ENCODE data around the gene FGF18. TPM values are rescaled to one million over a fixed set of nuclear protein-coding genes. Genes with fewer than 3 reads are reported as not detected.
A peak's percentile ranks its signal among the peaks of the same experiment; 100 is the strongest.

FGF18 gene
- total RNA-seq, 1 donor from 2014 or later, result 1.2 TPM

DNA sequence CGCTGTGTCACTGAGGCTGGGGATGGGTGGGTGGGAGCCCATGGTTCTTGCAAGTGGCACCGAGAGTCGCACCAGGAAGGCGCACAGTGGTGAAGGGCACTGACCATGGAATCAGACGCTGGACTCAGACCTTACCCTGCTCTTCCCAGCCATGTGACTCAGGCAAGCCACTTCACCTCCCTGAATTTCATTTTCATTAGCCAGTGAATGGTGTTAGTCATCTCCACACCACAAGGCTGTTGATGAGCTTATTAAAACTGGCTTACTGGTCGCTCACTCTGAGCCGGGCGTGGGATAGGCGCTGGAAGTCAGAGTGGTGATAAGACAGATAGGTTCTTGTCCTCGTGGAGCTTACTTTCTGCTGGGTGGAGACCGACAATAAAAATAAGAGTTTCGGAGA, 25.1 kb downstream of the FGF18 start:
- FAIRE-seq, result no peak
- peaks cover 11% of the 10 kb centered on the region for H3K4me1 Mint-ChIP-seq (ENCODE audit: low read depth, unreplicated experiment)
- no peak overlapping the region for H2AFZ ChIP-seq (ENCODE audit: low read depth, low read length)
- H3K27me3 ChIP-seq (ENCODE audit: insufficient read depth, low read length), result no peaks in the 10 kb centered on the region
- no peak overlapping the region for H3K4me3 Mint-ChIP-seq (ENCODE audit: unreplicated experiment)
- no peaks in the 10 kb centered on the region for H3K9me3 Mint-ChIP-seq (ENCODE audit: unreplicated experiment)
- no peaks in the 10 kb centered on the region for H4K20me1 ChIP-seq (ENCODE audit: insufficient read depth, low read length)
- DNase-seq (ENCODE audit: low read depth), result peak; percentile 83
- H3K9me3 ChIP-seq (ENCODE audit: insufficient read depth, low read depth, low read length), result no peaks in the 10 kb centered on the region
- H3K36me3 ChIP-seq (ENCODE audit: insufficient read depth, low read length), result no peaks in the 10 kb centered on the region
- H3K4me2 ChIP-seq (ENCODE audit: low read length), result no peak overlapping the region
- no peak overlapping the region for H3K9ac ChIP-seq (ENCODE audit: low read length)
- H3K79me2 ChIP-seq (ENCODE audit: insufficient read depth, low read length), result no peaks in the 10 kb centered on the region
- no peak overlapping the region for H3K4me3 ChIP-seq (ENCODE audit: insufficient read depth, low read depth, low read length)
- H3K27me3 Mint-ChIP-seq (ENCODE audit: low read depth, unreplicated experiment), result peaks cover 24% of the 10 kb centered on the region
- peaks cover 10% of the 10 kb centered on the region for H3K4me1 ChIP-seq (ENCODE audit: insufficient read depth, low read length)
- TF ChIP-seq, protein P1, sequence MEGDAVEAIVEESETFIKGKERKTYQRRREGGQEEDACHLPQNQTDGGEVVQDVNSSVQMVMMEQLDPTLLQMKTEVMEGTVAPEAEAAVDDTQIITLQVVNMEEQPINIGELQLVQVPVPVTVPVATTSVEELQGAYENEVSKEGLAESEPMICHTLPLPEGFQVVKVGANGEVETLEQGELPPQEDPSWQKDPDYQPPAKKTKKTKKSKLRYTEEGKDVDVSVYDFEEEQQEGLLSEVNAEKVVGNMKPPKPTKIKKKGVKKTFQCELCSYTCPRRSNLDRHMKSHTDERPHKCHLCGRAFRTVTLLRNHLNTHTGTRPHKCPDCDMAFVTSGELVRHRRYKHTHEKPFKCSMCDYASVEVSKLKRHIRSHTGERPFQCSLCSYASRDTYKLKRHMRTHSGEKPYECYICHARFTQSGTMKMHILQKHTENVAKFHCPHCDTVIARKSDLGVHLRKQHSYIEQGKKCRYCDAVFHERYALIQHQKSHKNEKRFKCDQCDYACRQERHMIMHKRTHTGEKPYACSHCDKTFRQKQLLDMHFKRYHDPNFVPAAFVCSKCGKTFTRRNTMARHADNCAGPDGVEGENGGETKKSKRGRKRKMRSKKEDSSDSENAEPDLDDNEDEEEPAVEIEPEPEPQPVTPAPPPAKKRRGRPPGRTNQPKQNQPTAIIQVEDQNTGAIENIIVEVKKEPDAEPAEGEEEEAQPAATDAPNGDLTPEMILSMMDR (IDR thresholded peaks at IDR 0.05; ENCODE audit: insufficient read depth, low read depth, low read length), result no peak
- no peak for TF ChIP-seq EZH2 (IDR thresholded peaks at IDR 0.05; ENCODE audit: insufficient read depth, low read length)
- peak overlapping the region; percentile 71 for H3K27ac Mint-ChIP-seq (ENCODE audit: unreplicated experiment)
- peaks cover 18% of the 10 kb centered on the region for H3K36me3 Mint-ChIP-seq (ENCODE audit: low read depth, unreplicated experiment)
- H3K27ac ChIP-seq (ENCODE audit: low read depth, low read length), result no peak overlapping the region

DNA sequence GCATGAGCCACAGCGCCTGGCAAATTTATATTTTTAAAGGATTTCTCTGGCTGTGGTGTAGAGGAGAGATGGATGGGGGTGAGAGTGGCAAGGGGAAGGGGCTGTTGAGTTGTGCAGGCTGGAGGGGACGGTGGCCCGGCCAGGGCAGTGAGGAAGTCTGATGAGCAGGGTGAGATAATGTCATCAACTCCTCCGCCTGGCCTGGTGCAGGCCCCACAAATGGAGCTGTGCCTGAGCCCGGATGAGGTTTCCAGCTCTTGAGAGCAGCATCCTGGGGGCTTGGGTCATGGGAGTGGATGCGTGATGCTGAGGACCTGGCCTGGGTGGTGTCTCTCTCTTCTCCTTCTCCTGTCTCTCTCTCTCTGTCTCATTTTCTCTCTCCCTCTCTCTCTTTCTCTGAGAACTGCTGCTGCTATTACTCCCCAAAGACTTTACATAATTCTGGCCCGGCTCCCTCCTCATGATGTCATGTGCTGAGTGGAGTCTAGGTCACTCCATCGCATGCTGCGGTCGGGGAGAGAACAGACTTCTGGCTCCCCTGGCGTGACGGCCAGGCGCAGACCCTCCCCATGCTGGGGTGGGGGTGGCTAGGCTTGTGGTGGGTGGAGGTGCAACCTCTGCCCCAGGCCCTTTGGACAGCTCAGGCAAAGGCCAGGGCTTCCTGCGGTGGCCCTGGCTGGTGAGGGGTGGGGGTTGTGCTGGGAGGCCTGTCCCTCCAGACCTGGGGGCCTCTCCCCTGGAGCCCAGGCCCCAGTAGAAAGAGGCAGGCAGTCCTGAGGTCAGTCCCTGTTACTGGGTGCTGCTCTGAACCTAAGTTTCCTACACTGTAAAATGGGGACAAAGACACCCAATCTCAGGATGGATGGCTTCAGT, 26.4 kb downstream of the FGF18 start:
- Histone ChIP-seq H3K4me3 (ENCODE audit: insufficient read depth, low read depth, low read length) (no peak overlapping the region), H4K20me1 (ENCODE audit: insufficient read depth, low read length) (no peaks in the 10 kb centered on the region), H3K27ac (ENCODE audit: low read depth, low read length) (no peak overlapping the region), H3K9ac (ENCODE audit: low read length) (no peak overlapping the region), H3K27me3 (ENCODE audit: insufficient read depth, low read length) (no peaks in the 10 kb centered on the region), H3K4me2 (ENCODE audit: low read length) (peak overlapping the region; percentile 9), H3K79me2 (ENCODE audit: insufficient read depth, low read length) (no peaks in the 10 kb centered on the region), H3K36me3 (ENCODE audit: insufficient read depth, low read length) (no peaks in the 10 kb centered on the region), H3K4me1 (ENCODE audit: insufficient read depth, low read length) (peaks cover 15% of the 10 kb centered on the region), H3K9me3 (ENCODE audit: insufficient read depth, low read depth, low read length) (no peaks in the 10 kb centered on the region), H2AFZ (ENCODE audit: low read depth, low read length) (peak overlapping the region; percentile 20)
- Mint-ChIP-seq H3K27ac (ENCODE audit: unreplicated experiment) (no peak overlapping the region), H3K36me3 (ENCODE audit: low read depth, unreplicated experiment) (peaks cover 16% of the 10 kb centered on the region), H3K27me3 (ENCODE audit: low read depth, unreplicated experiment) (peaks cover 24% of the 10 kb centered on the region), H3K4me1 (ENCODE audit: low read depth, unreplicated experiment) (peaks cover 11% of the 10 kb centered on the region), H3K4me3 (ENCODE audit: unreplicated experiment) (peak overlapping the region; percentile 8), H3K9me3 (ENCODE audit: unreplicated experiment) (no peaks in the 10 kb centered on the region)
- FAIRE-seq (no peak), DNase-seq (ENCODE audit: low read depth) (peak; percentile 81)
- TF ChIP-seq EZH2 (IDR thresholded peaks at IDR 0.05; ENCODE audit: insufficient read depth, low read length), result no peak

DNA sequence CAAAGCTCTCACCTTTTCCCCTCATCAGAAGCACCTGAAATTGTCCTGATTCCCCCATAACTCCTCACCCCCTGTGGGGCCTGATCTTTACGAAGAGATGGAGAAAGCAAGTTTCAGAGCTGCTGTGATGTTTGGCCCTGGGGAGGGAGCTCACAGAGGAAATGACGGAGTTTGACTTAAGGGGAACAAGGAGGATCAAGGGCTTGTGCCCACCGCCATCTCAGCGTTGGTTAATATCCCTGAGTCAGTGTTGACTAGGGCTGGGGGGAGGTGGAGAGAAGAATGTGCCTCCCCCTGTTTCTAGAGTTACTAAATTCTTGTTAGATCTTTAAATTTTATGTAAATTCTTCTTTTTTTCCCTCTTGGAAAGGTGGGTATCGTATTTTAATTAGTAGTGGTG, 27.8 kb downstream of the FGF18 start:
- no peak overlapping the region for H3K27ac Mint-ChIP-seq (ENCODE audit: unreplicated experiment)
- Histone ChIP-seq H4K20me1 (ENCODE audit: insufficient read depth, low read length) (no peaks in the 10 kb centered on the region), H3K9ac (ENCODE audit: low read length) (no peak overlapping the region), H2AFZ (ENCODE audit: low read depth, low read length) (no peak overlapping the region), H3K79me2 (ENCODE audit: insufficient read depth, low read length) (no peaks in the 10 kb centered on the region), H3K4me3 (ENCODE audit: insufficient read depth, low read depth, low read length) (no peak overlapping the region), H3K27me3 (ENCODE audit: insufficient read depth, low read length) (no peaks in the 10 kb centered on the region), H3K4me2 (ENCODE audit: low read length) (no peak overlapping the region), H3K4me1 (ENCODE audit: insufficient read depth, low read length) (peaks cover 19% of the 10 kb centered on the region), H3K27ac (ENCODE audit: low read depth, low read length) (no peak overlapping the region), H3K36me3 (ENCODE audit: insufficient read depth, low read length) (no peaks in the 10 kb centered on the region), H3K9me3 (ENCODE audit: insufficient read depth, low read depth, low read length) (no peaks in the 10 kb centered on the region)
- DNase-seq (ENCODE audit: low read depth), result peak; percentile 22
- H3K9me3 Mint-ChIP-seq (ENCODE audit: unreplicated experiment), result no peaks in the 10 kb centered on the region
- peaks cover 24% of the 10 kb centered on the region for H3K27me3 Mint-ChIP-seq (ENCODE audit: low read depth, unreplicated experiment)
- peaks cover 16% of the 10 kb centered on the region for H3K36me3 Mint-ChIP-seq (ENCODE audit: low read depth, unreplicated experiment)
- no peak for TF ChIP-seq EZH2 (IDR thresholded peaks at IDR 0.05; ENCODE audit: insufficient read depth, low read length)
- TF ChIP-seq, protein P1 (IDR thresholded peaks at IDR 0.05; ENCODE audit: insufficient read depth, low read depth, low read length), result no peak
- H3K4me1 Mint-ChIP-seq (ENCODE audit: low read depth, unreplicated experiment), result peaks cover 11% of the 10 kb centered on the region
- H3K4me3 Mint-ChIP-seq (ENCODE audit: unreplicated experiment), result no peak overlapping the region
- FAIRE-seq, result no peak
